Left kidney (tissue), 2 donors: ENCODE measurements around the gene CRACDL. TPM values are rescaled to one million over a fixed set of nuclear protein-coding genes. Genes with fewer than 3 reads are reported as not detected.
"Not testable (repeated sequence)": the region's sequence is repeated elsewhere in the genome, so short reads cannot be mapped to it uniquely, and the experiment has no call there.

Experiments used
- DNase-seq: peaks from one replicate; pipeline ENCODE4 v3.0.0-alpha.2; 2013
- polyA plus RNA-seq: library from polyadenylated mRNA; unstranded; fragments of 120-200 nt; gene quantifications from one replicate; pipeline ENCODE4 v1.2.1, GENCODE V29; 2013; ENCODE audit not compliant: insufficient read length

The CRACDL gene
- polyA plus RNA-seq, 1 donor = 2.5 TPM

- no peak for DNase-seq
These were observed 28.6 kb downstream of the CRACDL start for GRCh38 chr2:98907385-98907784.

GRCh38 chr2:98903767-98904485 is 32.1 kb downstream of the CRACDL start:
- DNase-seq = no peak

DNA sequence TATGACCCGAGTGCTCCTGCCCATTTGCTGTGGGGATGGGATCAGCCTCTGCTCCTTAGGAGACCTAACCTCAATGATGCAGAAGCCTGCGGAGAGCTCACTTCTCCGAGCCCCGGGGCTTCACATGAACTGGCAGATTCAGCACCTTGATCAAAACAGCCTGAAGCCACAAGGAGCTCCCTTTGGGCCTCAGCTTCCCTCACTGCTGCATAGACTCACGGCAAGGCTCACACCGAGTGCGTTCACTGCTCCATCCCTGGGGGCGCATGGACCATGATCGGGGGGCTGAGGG is 33.0 kb downstream of the CRACDL start:
- DNase-seq = no peak

DNA sequence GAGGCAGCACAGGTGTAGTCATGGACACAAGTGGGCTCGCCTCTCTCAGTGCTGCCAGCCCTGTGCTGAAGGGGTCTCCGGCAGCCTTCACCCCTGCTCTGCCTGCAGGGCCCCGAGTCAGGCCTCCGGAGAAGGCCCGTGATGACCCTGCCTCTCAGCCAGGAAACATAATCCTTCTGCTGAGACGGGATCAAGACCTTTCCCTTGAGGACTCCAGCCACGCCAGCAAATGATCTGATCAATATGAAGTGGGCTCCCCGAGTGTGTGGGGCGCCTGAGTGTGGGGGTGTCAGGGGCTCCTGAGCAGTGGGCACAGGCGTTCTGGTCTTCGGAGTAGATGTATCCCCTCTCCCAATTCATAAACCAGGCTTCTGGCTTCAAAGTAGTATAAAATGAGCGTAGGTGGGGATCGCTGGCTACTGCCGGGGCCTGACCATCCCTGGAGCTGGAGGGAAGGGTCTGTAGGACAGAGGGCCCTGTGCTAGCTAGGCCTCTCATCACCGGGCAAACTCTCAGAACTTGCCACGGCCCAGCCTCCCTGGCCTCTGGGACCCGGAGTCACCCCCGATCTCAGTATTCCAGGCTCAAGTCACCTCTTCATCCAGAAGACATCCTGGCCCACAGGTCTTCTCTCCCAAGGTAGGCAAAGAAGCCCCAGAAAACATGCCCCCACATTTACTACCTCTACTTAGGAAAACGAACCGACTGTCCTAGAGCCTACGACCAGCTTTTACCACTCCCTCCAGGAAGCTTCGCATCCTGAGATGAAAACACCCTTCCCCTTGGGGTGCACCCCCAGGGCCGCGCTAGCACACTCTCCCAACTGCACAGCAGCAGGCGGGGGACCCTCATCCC is 33.6 kb downstream of the CRACDL start:
- DNase-seq = no peak

- no peak for DNase-seq
These were observed 34.3 kb downstream of the CRACDL start for GRCh38 chr2:98901702-98902101.

DNA sequence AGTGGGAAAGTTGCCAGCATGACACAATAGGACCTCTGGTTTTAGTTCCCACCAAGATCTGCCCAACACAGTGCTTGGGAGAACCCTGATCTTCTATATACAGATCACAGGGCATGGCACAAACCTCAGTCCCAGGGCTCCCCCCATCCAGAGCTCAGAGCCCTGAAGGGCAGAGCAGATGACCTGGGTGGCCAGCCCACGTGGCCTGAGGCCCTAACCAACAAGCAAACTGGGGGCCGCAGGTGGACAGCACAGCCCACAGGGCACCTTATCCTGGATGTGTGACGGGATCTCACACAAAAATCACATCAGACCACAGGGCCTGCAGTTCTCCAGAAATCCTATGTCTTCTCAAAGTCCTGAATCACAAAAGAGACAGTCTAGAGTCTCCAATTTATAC is 34.7 kb downstream of the CRACDL start:
- DNase-seq = no peak

DNA sequence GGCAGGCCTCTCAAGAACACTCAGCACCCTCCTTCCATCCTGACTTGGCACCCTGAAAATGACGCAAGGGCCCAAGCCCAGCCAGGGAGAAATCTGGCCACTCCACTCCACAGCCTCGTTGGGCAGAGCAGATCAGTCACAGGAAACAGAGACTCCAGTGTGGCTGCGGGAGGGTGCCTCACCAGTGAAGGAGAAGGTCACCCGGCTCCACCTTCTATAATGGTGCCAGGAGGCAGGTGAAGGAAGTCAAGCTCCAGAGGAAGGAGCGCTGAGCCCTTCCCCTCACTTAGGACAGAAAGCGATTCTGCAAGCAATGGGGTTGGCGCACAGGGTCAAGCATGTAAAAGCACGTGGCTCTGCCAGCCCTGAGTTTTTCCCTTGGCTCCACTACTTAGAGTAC is 35.3 kb downstream of the CRACDL start:
- DNase-seq = no peak

DNA sequence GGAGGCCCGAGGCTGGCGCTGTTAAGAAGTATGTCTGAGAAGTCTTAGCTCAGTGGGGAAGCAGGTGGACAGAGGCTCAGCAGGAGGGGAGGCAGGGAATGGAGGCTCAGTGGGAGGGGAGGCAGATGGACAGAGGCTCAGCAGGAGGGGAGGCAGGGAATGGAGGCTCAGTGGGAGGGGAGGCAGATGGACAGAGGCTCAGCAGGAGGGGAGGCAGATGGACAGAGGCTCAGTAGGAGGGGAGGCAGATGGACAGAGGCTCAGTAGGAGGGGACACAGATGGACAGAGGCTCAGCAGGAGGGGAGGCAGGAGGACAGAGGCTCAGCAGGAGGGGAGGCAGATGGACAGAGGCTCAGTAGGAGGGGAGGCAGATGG is 36.3 kb downstream of the CRACDL start:
- DNase-seq = not testable (repeated sequence)

DNA sequence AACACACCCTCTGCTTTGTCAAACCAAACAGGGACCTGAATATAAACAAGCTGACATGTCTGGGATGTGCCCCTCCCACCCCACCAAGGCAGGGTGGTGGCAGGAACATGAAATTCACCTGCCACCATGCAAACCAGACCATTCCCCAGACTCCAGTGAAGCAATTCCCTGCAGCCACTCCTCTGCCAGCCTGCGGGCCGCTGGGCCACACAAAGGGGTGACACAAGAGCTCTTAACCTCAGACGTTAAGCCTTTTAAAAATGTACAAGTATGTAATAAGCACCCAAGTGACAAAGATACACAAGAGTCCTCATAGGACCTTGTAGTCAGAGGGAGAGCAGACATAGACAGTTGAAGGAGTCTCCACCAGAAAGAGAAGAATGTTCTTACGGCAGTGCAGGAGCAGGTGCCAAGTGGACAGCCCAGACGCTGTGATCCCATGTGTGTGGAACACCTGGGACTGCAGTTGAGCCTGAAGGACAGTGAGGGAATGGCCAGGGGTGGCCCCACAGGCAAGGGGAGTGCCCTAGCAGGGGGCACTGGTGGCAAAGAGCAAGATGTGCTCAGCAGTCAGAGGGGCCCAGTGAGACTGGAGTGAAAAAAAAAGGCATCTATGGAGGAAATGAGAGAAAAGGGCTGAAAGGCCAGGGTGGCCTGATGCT is 36.9 kb downstream of the CRACDL start:
- DNase-seq = no peak

- no peak for DNase-seq
These were observed 37.6 kb downstream of the CRACDL start for GRCh38 chr2:98898423-98898841.

- DNase-seq = no peak
These were observed 38.3 kb downstream of the CRACDL start for GRCh38 chr2:98897746-98898145.

DNA sequence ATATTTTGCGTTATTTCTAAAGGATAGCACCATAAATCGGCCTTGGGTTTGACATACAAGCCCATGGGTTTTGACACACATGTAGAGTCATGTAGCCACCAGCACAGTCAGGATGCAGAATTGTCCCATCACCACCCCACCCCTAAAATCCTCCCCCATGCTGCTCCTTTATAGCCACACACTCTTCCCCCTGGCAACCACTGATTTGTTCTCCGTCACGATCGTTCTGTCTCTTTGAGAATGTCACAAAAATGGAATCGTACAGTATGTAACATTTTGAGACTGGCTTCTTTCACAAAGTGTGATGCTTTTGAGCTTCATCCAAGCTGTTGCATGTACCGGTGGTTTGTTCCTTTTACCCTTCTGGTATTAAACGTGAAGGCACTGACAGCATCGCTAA is 39.1 kb downstream of the CRACDL start:
- DNase-seq = no peak

DNA sequence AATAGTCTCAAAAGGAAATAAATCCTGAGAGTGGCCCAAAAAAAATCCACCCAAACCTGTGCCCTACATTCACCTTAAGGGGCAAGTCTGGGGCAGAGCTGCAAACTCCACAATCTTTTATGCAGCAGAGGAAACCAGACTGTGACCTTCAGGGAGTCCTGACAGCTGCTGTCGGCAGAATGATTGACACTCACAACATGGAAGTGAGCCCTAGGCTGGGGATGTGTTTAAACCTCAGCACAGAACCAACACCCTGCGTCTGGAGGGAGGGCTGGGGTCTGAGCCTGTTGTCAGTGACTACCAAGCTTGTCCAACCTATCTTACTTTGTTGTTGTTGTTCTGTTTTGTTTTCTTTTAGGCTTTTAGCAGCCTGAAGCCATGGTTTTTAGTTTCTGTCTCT is 39.6 kb downstream of the CRACDL start:
- DNase-seq = no peak

- no peak for DNase-seq
These were observed 40.1 kb downstream of the CRACDL start for GRCh38 chr2:98895901-98896300.

- no peak for DNase-seq
These were observed 40.8 kb downstream of the CRACDL start for GRCh38 chr2:98895221-98895620.

- no peak for DNase-seq
These were observed 41.6 kb downstream of the CRACDL start for GRCh38 chr2:98894331-98895000.

GRCh38 chr2:98893911-98894321 is 42.1 kb downstream of the CRACDL start:
- DNase-seq = no peak

- DNase-seq = no peak
These were observed 43.2 kb downstream of the CRACDL start for GRCh38 chr2:98892871-98893270.

DNA sequence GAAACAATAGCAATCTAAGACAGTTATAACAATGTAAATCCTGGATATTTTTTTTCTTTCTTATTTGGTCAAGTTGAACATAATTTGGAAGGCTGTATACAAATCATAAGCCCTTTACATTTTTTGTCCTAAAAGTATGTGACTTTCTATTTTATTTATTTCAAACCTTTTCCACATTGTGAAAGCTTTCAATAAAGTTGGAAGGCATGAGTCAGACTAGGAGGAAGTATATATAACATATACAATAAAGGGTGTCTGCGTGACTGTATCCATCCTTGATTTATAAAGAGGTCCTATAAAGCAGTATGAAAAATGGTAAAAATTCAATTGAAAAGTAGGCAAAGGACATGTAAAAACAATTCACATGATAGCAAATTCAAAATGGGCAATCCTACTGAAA is 44.4 kb downstream of the CRACDL start:
- DNase-seq = no peak

DNA sequence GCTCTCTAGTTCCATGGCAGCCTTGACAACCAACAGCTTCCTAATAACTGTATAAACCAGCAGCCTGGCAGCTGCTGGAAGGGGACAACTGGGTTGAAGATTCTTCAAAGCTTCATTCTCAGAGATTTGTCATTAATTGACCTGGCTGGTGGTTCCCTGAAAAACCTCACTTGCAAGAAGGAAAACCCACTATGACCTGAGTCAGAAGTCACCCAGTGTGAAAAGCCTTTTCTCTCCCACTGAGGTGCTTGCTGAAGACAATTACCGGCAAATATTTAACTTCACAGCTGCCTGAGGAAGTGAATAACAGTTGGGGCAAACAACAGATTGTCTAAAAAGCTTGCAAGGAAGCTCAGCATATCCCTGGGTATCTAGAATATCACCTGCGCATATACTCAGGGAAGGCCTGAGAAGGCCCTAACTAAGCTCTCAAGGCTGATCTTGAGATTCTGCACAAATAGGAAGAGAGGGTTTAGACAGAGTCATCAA is 49.9 kb downstream of the CRACDL start:
- no peak for DNase-seq

- no peak for DNase-seq
These were observed 51.4 kb downstream of the CRACDL start for GRCh38 chr2:98884658-98885057.

GRCh38 chr2:98883780-98884211 is 52.2 kb downstream of the CRACDL start:
- DNase-seq = no peak
